Erythroblast (primary cell): ENCODE data around the gene RGS7.

ENCODE experiments used
- GATA1 ChIP-seq: IDR thresholded peaks from 2 replicates; pipeline ENCODE4 v1.6.1; 2011; ENCODE audit warnings: low read depth, mild to moderate bottlenecking, control low read depth, low read length, moderate library complexity
- POLR2A ChIP-seq: IDR thresholded peaks from 2 replicates; pipeline ENCODE4 v1.6.1; 2011; ENCODE audit warnings: mild to moderate bottlenecking, low read length

DNA sequence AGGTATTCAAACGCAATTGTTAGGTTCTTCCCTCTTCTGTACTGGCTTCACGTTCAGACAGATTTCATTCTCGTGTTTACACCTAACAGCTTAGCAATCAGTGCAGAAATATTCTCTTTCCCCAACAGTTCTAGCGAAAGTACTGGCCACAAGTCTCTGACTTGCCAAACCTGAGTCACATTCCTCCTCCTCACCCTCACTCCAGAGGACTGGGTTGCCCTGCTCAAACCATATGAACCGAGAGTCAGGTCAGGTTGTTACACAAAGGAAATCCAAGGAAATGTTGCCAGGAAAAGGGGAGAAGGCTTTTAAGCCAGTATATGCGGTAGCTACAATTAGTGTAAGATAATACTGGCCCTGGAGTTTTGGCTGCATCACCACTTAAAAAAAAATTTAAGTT lies 282.5 kb downstream of the RGS7 start:
- TF ChIP-seq POLR2A (no peak), GATA1 (no peak)
